HG02970 (cell line): Measurements from ENCODE around the gene MISP.
"Not testable (repeated sequence)": the region's sequence is repeated elsewhere in the genome, so short reads cannot be mapped to it uniquely, and the experiment has no call there.

Experiments used
- ATAC-seq: cut with Tn5 transposase; IDR thresholded peaks from one replicate; pipeline ENCODE4 v1.9.1; 2021; ENCODE audit warnings: mild to moderate bottlenecking, moderate library complexity, moderate number of reproducible peaks; ENCODE audit not compliant: unreplicated experiment, low FRiP score

The MISP gene

DNA sequence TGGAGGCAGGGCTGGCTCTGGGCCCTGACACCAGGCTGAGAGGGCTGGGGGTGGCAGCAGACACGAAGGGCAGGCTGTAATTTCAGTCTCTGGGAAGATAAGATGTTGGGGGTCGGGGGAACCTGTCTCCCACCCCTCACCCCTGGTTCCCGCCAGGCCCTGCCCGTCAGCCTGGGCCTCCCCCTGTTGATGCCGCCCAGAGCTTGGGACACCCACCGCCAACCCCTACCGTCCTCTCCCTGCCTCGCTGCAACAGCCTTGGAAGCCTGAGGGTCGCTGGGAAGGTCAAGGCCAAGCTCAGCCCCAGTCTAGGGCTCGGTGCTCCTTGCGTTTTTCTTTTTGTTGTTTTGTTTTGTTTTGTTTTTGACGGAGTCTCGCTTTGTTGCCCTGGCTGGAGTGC is 27.7 kb upstream of the MISP start:
- ATAC-seq, result no peak

DNA sequence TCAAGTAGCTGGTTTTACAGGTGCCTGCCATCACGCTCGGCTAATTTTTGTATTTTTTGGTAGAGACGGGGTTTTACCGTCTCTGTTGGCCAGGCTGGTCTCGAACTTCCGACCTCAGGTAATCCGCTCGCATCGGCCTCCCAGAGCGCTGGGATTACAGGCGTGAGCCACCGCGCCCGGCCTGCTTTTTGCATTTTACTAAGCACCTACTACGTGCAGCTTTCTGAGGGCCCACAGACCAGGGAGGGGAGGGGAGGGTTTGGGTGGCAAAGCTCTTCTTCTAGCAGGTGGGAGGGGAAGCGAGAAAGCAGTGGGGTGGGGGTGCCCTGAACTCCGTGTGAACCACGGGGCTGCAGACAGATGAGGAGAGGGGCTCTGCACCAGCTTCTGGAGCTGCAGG is 27.2 kb upstream of the MISP start:
- no peak for ATAC-seq

DNA sequence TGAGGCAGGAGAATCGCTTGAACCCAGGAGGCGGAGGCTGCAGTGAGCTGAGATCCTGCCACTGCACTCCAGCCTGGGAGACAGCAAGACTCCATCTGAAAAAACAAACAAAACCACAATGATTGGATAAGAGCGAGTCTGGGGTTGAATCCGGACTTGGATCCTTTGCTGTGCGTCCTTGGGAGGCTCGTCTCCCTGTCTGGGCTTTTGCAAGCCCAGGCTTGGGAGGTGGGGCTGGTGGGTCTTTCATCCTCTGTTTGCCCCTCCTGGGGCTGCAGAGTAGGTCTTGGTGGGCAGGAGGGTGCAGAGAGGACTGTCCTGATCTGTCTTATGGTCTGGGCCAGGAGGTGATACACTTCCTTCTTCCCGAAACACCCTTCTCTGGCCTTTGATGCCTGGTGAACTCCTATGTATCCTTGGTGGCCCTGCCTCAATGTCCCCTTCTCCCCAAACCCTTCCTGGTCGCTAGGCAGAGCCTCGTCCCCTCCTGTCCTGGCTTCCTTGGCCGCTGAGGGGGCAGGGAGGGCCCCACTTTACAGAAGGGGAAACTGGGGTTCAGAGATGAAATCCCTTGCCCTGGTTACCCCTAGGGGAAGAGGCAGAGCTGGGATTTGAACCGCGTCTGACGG is 25.3 kb upstream of the MISP start:
- no peak for ATAC-seq

DNA sequence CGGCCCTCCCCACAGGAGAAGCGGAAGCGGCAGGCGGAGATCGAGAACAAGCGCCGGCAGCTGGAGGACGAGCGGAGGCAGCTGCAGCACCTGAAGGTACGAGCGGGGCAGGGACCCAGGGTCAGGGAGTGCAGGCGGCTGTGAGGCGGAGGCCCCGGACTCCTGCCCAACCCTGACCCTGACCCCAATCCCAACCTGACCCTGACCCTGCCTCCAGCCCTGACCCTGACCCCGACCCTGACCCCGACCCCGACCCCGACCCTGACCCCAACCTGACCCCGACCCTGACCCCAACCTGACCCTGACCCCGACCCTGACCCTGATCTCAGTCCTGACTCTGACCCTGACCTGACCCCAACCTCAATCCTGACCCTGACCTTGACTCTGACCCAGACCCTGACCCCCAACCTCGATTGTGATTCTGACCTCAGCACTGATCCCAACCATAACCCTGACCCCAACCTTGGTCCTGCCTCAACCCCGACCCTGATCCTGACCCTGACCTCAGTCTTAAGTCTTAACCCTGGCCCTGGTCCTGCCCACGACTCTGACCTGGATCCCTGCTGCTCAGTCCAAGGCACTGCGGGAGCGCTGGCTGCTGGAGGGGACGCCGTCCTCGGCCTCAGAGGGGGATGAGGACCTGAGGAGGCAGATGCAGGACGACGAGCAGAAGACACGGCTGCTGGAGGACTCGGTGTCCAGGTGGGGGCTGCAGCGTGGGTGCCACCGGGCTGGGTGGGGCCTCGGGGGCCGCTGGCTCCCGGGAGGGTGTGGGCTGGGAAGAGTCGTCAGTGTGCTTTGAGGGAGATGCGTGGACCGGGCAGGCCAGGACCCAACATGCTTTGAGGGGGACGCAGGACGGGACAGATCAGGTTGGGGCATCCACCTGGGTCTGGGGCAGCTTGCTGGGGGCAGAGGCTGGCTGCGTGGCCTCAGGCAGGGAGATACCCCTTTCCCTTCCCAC is 23.6 kb upstream of the MISP start:
- ATAC-seq, result no peak

DNA sequence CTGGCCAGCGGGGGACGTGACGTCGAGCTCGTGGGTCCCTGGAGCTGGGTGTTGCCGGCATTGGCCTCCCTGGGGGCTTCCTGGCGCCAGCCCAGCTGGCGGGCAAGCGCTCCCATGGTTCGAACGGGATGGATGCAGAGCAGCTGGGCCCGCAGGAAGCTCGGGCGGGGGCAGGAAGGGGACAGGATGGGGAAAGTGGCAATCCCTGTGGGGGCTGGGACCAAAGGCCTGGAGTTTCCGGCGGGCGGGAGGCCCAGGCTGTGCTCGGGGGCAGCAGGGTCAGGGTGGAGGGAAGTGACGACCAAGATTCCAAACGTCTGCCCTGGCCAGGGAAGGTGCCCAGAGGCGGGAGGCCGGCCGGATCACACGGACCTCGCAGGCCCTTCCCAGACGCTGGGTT is 22.9 kb upstream of the MISP start:
- no peak for ATAC-seq

DNA sequence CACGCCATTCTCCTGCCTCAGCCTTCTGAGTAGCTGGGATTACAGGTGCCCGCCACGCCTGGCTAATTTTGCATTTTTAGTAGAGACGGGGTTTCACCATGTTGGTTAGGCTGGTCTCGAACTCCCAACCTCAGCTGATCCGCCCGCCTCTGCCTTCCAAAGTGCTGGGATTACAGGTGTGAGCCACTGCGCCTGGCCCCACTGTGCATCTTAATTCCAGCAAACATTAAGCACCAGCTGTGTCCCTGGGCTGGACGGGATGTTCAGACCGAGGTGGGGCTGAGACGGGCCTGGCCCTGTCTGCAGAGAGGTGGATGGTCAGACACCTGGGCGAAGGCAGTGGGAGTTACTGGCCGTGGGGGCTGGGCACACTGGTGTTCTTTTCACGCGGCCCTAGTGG is 21.3 kb upstream of the MISP start:
- not testable (repeated sequence) for ATAC-seq

DNA sequence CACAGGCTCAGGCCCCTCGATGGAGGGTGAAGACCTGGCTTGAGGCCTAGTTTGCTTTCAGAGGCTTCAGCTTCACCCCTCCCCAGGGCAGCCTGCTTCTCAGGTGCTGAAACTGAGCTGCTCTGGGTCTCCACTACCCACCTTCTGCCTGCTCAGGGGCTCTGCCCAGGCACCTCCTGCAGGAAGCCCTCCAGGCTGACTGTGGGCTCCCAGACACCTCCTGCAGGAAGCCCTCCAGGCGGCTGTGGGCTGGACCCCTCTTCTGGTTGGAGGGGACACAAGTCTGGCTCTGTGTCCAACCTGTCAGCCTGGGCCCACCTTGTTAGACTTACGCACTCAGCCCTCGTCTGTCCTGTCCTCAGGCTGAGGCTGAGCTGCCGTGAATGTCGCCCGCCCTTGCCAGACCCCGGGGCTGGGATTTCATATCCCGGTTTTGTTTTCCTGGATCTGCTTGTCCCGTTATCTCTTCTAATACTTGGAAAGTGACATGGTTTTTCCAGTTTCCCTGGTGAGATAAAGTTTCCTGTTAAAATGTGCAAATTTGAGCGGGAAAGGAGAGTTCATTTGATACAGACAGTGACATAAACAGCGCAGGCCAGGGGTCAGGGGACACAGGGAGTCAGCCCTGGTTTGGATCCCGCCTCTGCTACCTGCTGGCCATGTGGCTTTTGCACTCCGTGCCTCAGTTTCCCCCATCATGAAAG is 20.8 kb upstream of the MISP start:
- no peak for ATAC-seq

DNA sequence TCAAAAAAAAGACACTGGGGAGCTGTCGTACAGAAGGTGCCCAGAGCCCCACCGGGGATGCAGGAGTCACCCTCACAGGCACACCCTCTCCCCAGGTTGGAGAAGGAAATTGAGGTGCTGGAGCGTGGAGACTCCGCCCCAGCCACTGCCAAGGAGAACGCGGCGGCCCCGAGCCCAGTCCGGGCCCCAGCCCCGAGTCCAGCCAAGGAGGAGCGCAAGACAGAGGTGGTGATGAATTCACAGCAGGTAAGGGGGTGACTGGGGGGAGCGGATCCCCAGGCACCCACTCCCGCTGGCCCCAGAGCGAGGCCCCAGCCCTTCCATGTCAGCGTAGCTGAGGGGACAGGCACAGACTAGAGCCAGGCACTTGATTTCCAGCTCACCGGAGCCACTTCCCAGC is 19.9 kb upstream of the MISP start:
- ATAC-seq, result no peak

DNA sequence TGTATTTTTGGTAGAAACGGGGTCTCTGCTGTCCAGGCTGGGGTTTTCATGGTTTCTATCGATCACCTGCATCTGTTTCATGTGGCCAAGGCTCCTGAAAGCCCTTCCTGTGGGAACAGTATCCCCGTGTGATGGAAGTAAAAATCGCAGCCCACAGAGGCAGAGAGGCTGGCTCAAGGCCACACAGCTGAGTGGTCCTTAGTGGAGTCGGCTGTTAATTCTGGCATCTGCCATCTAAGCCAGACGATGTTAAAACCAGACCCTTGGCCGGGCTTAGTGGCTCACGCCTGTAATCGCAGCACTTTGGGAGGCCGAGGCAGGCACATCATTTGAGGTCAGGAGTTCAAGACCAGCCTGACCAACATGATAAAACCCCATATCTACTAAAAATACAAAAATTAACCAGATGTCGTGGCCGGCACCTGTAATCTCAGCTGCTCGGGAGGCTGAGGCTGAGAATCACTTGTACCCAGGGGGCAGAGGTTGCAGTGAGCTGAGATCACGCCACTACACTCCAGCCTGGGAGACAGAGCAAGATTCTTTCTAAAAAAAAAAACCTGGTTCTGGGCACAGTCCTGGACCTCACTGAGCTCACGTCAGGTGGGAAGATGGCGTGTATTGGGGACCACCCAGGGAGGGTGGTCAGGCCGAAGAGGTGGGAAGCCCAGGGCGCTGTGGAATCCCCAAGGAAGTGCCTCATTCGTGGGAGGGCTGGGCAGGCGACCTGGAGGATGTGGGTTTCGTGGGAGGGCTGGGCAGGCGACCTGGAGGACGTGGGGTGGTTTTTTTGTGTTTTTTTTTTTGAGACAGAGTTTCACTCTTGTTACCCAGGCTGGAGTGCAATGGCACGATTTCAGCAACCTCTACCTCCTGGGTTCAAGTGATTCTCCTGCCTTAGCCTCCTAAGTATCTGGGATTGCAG is 18.5 kb upstream of the MISP start:
- ATAC-seq, result no peak

DNA sequence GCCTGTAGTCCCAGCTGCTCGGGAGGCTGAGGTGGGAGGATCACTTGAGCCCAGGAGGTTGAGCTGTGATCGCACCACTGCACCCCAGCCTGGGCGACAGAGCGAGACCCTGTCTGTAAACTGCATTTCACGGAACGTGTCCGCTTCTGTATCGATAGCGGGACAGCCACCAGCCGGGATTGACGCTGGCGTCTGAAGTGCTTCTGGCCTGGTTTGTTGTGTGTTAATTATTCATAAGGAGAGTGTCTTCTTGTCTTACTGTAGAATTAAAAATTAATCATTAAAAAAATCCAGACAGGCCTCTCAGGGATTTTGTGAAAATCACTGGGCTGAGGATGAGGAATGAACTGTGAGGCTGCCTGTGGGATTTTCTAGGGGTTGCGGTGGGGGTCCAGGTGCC is 16.2 kb upstream of the MISP start:
- ATAC-seq, result no peak

DNA sequence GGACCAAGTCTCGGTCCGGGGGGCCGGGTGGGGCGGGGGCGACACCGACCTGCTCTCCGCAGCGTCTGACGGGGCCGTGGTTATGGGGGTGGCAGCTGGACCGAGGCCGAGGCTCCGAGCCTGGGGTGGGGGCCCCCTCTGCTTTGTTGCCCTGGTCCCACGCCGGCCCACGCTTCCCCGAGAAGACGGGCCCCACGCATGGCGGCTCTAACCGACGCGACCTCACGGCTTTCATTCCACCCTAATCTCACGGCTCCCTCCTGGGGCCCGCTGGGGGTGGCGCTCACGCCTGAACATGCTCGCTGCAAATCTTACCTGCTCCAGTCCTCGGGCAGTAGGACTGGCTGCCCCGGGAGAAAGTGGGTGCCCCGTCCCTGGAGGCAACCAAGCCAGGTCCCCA is 14.8 kb upstream of the MISP start:
- ATAC-seq, result no peak

DNA sequence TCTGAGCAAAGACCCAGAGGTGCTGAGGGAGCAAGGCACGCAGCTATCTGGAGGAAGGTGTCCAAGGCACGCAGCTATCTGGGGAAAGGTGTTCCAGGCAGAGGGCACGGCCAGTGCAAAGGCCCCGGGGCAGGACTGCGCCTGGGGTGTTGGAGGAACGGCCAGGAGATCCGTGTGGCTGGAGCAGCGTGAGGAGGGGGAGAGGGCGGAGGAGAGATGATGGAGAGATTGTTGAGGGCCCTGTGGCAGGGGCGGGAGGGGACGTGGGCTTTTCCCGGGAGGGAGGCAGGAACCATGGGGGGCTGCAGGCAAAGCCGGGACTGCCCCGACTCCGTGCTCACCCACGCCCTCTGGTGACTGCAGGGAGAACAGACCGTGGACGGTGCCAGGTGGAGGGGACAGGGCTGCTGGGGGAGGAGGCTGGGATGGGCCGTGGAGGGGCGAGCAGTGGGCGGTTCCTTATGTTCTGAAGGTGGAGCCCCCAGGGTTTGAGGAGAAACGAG is 13.3 kb upstream of the MISP start:
- no peak for ATAC-seq

DNA sequence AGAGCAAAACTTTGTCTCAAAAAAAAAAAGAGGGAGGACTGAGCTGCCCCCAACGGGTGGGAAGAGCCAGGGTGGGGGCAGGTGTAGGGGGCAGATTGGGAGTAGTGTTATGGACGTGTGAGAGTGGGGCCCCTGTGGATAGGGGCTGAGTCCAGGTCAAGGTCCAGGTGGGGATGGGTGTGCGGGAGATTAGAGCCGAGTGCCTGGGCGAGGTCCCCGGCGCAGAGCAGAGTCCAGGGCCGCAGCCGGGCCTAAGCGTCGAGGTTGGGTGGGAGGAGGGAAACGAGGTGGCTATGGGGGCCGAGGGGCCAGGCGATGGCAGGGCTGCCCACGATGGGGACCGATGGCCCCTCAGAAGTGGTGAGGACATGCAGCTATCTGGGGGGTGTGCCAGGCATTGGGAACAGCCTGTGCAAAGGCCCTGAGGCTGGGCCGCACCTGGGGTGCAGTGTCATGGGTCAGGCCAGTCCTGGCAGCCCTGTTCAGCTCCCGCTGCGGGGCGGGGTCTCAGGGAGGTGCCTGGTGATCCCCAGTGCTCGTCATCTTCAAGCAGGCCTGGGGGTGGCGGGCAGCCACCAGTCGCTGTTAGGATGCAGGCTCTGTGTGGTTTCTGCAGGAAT is 12.3 kb upstream of the MISP start:
- ATAC-seq, result no peak

DNA sequence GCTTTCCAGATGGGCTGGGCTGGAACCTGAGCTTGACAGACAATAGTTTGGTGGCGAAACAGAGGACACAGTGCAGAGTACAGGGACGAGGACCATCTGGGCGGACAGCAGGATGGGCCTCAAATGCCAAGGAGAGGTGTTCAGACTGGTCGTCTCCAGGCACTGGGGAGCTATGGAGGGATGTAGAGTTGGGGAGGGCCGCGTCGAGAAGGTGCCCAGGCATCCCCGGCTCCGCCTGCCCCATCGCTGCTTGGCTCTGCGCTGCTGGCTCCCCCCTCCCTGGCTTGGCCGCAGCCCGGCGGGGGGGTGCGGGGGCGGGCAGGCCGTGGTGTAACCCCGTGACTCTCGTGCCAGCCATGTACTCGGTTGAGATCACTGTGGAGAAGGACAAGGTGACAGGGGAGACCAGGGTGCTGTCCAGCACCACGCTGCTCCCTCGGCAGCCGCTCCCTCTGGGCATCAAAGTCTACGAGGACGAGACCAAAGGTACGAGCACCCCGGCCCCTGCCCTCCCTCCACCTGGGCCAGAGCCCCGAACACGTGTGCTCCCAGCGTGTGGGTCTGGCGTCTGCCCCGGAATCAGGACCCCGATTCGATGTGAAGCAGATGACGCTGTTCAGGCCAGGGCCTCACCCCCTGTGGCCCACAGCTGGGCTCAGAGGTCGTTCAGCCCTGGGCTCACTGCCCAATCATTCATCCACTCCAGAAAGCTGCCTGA is 10.8 kb upstream of the MISP start:
- ATAC-seq, result no peak

DNA sequence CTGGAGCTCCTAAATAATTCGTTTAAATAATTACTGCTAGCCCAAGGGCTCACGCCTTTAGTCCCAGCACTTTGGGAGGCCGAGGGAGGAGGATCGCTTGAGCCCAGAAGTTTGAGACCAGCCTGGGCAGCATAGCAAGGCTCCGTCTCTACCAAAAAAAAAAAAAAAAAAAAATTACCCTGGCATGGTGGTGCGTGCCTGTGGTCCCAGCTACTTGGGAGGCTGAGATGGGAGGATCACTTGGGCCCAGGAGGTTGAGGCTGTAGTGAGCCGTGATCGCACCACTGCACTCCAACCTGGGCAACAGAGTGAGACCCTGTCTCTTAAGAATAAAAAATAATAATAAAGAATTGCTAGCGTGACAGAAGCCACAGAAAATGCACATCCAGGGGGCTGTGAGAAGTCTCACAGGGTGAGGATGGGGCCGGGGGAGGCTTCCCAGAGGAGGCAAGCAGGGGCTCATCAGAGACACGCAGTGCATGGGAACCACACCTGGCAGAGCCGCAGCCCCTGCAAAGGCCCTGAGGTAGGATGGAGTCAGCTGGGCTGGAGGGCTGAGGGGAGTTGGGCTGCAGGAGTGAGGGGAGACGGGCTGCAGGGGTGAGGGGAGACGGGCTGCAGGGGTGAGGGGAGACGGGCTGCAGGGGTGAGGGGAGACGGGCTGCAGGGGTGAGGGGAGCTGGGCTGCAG is 10.0 kb upstream of the MISP start:
- not testable (repeated sequence) for ATAC-seq

DNA sequence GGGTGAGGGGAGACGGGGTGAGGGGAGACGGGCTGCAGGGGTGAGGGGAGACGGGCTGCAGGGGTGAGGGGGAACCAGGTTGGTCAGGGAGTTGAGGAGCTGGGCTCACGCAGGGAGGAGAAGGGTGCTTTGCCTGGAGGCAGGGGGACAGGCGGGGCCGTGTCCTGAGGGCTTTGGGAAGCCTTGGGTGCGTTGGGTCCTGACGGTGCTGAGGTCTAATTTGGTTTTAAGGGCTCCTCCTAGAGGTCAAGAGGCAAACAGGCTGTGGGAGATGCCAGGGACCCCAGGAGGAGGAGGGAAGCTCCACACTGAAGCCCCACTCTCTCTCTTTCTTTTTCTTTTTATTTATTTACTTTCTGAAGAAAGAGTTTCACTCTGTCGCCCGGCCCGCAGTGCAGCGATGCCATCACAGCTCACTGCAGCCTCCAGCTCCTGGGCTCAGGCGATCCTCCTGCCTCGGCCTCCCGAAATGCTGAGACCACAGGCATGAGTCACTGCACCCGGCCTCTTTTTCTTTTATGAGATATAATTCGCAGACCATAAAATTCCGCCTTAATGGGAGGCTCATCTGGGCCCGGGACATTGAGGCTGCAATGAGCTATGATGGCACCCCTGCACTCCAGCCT is 9.3 kb upstream of the MISP start:
- no peak for ATAC-seq

DNA sequence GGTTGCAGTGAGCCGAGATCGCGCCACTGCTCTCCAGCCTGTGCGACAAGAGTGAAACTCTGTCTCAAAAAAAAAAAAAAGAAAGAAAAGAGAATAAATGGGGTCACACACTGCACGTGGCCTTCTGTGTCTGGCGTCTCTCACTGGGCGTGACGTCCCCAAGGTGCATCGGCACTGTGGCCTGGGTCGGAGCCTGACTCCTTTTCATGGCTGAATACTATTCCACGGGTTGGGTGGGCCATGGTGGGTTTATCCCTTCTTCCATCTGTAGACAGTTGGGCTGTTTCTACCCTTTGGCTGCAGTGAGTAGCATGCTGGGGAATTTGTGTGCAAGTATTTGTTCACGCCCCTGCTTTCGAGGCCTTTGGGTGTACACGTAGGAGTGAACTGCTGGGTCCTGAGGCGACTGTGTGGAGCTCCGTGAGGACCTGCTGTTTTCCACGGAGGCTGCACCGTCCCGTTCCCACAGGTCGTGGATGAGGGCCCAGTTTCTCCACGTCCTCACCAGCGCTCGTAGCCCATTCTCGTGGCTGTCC is 8.3 kb upstream of the MISP start:
- no peak for ATAC-seq

DNA sequence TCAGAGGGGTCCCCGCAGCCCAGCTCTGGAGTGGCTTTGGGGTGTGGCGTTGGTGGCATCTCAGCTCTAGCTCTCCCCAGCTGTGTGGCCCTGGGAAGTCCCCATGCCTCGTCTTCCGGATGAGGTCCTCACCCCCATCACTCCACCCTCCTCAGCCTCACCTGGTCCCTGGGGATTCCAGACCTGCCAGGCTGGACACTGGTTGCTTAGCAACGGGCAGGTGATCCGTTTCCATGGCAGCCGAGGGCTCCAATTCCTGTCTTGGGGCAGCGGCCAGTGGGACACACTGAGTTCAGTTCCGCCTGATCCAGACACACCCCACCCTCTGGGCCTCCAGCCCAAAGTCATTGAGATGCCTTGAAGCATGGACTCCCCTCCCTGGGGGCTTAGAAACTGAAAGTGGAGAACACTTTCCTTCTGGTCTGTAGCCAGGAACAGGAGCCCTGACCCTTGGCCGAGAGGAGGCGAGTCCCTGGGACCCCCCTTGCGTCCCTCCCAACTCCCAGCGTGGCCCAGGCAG is 7.7 kb upstream of the MISP start:
- no peak for ATAC-seq
